ENCODE results near the gene RPE.

DNA sequence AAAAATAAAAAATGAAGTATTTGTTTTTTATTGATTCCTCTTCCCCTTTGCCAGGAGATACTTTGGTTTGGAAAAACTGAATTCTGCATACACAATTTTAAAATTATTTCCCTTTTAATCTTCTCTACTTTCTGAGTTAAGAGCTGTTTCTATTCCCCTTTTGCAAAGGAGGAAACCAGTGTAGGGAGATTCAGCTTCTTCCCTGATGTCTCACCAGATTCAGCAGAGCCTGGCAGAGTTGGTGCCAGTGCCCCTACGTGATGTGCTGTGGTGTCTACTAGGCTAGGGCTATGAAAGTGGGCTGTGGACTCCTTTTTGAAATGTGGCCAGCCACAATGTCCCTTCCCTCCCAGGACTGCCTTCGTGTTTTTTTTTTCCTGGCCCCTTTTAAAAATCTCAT is 2.4 kb downstream of the RPE start:
- TF ChIP-seq, protein P1, sequence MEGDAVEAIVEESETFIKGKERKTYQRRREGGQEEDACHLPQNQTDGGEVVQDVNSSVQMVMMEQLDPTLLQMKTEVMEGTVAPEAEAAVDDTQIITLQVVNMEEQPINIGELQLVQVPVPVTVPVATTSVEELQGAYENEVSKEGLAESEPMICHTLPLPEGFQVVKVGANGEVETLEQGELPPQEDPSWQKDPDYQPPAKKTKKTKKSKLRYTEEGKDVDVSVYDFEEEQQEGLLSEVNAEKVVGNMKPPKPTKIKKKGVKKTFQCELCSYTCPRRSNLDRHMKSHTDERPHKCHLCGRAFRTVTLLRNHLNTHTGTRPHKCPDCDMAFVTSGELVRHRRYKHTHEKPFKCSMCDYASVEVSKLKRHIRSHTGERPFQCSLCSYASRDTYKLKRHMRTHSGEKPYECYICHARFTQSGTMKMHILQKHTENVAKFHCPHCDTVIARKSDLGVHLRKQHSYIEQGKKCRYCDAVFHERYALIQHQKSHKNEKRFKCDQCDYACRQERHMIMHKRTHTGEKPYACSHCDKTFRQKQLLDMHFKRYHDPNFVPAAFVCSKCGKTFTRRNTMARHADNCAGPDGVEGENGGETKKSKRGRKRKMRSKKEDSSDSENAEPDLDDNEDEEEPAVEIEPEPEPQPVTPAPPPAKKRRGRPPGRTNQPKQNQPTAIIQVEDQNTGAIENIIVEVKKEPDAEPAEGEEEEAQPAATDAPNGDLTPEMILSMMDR (IDR thresholded peaks at IDR 0.05) = no peak
- TF ChIP-seq POLR2A (IDR thresholded peaks at IDR 0.05) = no peak

Data from uterus (tissue), 2 donors.